Choroid plexus epithelial cell (primary cell): ENCODE measurements around the gene FCRL2.
A peak's percentile ranks its signal among the peaks of the same experiment; 100 is the strongest.

ENCODE experiments used
- DNase-seq: peaks from one replicate; pipeline ENCODE4 v3.0.0-alpha.2; 2010; ENCODE audit warnings: low read depth
- H3K4me3 ChIP-seq: 2 replicates; pipeline ENCODE4 v1.5.1; 2011; ENCODE audit warnings: low read depth, mild to moderate bottlenecking, control low read depth, low read length, moderate library complexity
- TF ChIP-seq, protein P1 (sequence below): conservative IDR thresholded peaks from 2 replicates; pipeline ENCODE4 v1.5.1; 2011; ENCODE audit warnings: low read depth, mild to moderate bottlenecking, control low read depth, inconsistent platforms, low read length, moderate library complexity

FCRL2 gene

DNA sequence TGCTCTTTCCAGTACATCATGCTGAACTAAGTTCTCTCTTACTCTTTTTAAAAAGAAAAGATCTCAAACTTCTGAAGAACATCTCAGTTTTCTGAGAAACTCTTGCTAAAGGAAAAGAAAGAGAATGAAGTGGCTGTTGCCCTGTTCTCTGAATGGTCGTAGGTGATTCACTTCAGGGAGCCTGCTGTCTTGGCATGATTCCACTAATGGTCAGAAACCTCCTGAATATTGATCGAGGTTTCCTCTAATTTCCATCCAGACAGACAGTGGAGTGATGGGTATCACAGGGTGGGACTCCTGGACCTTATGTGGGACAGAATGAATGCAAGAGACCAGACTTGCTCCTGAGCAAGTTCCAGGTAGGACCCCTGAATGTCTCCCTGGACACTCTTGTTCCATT lies 2.5 kb downstream of the FCRL2 start:
- TF ChIP-seq, protein P1, sequence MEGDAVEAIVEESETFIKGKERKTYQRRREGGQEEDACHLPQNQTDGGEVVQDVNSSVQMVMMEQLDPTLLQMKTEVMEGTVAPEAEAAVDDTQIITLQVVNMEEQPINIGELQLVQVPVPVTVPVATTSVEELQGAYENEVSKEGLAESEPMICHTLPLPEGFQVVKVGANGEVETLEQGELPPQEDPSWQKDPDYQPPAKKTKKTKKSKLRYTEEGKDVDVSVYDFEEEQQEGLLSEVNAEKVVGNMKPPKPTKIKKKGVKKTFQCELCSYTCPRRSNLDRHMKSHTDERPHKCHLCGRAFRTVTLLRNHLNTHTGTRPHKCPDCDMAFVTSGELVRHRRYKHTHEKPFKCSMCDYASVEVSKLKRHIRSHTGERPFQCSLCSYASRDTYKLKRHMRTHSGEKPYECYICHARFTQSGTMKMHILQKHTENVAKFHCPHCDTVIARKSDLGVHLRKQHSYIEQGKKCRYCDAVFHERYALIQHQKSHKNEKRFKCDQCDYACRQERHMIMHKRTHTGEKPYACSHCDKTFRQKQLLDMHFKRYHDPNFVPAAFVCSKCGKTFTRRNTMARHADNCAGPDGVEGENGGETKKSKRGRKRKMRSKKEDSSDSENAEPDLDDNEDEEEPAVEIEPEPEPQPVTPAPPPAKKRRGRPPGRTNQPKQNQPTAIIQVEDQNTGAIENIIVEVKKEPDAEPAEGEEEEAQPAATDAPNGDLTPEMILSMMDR = no peak
- no peak overlapping the region for H3K4me3 ChIP-seq

DNA sequence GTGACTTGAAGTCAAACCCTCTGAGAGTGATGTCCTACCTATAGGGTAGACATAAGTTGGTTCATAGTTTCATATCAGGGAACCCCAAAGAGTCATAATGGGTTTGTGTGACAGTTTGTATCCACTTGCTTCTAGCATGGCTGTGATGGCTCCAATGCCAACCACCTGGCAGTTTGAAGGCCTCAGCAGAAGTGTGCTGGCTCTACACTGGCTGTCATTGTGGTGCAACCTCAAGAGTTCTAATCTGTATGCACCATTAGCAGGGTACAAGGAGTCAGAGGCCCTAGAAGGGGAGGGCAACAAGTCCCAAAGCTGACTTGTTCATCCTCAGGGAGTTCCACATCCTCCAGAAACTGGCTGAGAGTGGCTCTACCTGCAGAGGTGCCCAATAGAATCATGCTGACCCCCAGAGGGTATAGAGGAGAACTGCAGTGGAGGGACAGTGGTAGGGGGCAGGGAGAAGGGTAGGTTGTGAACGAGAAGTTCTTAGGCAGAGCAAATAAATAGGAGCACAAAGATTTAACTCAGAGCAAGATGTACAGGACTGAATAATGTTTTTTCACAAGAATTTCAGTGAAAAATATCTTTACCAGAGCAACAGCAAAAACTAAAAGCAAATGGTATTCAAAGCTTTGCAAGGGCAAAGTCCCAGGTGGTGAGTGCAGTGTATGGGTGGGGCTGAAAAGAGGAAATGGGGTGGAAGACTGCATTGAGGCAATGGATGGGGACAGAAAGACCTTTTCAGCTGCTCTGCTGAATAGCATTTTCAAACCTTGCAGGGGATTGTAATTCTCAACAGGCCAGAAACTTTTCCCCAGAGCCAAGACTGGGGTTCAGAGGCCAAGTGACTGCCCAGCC lies 3.2 kb downstream of the FCRL2 start:
- no peak for DNase-seq
- no peak overlapping the region for H3K4me3 ChIP-seq
- TF ChIP-seq, protein P1 = no peak

More for the DNA sequence above, 2.5 kb downstream of the FCRL2 start:
- DNase-seq = no peak

DNA sequence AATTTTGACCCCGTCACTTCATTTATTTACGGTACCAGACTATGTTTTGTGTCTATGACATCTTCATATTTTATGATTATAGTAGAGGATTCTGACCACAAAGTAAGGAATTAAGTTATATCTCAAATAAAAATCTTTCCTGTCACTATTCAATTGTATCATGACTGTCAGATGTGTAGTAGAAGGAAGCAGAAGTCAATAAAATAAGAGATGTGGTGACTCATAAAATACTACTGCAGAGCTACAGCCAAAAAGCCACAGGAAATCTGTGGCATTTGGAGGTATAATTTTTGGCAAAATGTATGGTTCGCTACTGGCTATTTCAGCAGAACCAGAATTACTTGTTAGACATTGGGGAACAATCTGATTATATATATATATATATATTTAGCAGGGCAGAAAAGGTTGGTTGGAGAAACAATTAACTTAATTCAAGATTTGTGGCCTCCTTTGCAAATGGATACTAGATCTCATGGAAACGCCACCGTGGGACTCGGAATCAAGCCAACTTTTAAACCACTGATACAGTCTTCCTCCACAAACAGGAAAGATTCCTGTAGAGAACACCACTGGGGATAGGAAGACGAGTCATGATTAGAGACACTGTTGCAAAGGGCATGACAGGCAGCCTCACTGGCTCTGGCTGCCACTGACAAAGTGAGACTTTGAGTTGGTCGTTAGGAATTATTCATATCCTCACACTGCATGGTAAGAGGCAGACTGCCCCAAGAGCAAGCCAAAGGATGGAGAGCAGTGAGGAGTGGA lies 5.1 kb downstream of the FCRL2 start:
- H3K4me3 ChIP-seq = no peak overlapping the region
- DNase-seq = no peak
- TF ChIP-seq, protein P1 = no peak

DNA sequence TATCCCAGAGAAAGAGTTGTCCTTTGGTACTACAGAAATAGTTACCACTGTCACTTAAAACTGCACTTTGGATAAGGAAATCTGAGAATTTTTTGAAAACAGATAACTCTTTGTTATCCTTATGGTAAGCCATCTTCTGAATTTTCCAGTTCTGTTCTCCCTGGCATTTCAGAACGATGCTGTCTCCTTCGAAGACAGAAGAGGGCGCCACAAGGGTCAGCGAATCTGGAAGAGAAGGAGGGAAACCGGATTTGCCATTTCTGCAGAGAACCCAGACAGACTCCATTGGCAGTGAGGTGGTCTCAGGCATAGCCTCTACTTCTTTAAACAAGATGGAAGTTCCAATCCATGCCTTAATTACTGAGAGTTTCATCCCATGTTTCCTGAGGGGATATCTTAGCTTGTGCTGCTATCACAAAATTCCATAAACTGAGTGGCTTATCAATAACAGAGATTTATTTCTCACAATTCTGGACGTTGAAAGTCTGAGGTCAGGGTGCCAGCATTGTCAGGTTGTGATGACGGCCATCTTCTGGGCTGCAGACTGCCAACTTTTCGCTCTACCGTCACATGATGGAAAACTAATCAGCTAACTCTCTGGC lies 6.4 kb downstream of the FCRL2 start:
- DNase-seq = no peak
- TF ChIP-seq, protein P1 = peak; percentile 16
- H3K4me3 ChIP-seq = no peak overlapping the region

DNA sequence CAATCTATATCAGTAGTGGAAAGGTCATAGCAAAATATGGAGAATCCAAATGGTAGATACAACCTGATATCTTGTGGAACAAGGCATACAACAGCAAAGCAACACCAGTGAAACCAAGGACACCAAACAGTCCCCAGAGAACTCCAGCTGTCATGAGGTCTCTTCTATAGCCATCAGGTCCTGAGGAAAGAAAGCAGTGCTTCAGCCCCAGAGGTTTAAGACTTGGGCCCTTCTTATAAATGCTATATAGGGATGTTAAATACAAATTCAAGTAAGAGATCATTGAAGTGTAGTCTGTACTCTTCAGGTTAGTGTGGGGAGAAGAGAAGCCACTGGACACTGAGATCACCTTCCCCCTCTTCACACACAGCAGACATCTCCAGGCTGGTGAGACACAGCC lies 10.1 kb downstream of the FCRL2 start:
- no peak for DNase-seq
- H3K4me3 ChIP-seq = no peak overlapping the region
- TF ChIP-seq, protein P1 = no peak

DNA sequence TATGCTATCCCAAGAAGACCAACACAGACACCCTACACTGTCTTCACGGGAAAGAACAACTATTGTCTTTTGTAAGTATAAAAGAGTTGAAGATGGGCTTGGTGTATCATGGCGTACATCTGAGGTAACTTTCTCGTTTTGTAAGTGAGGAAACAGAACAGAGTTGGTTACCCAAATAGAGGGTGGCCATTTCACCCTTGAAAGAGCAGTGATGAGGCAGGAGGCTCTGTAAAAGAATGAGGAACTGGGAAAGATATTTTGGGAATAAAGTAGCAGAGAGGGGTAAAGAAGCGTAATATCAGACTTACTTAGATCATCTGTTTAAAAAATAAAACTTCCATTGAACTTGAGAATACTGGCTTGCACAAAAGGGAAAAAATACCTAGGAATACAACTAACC lies 18.9 kb downstream of the FCRL2 start:
- TF ChIP-seq, protein P1 = no peak
- no peak overlapping the region for H3K4me3 ChIP-seq
- DNase-seq = no peak
